Heart right ventricle (tissue), 16 donors: ENCODE data around the gene ABCD2. TPM values are rescaled to one million over a fixed set of nuclear protein-coding genes. Genes with fewer than 3 reads are reported as not detected.
A peak's percentile ranks its signal among the peaks of the same experiment; 100 is the strongest.

Source experiments
- ATAC-seq, 8 donors: fragments of 200-7000 bp; cut with Tn5 transposase; one replicate each; pipeline ENCODE4 v1.9.1; 2020; ENCODE audit warnings: mild to moderate bottlenecking in 8 of 8, moderate library complexity in 8 of 8, moderate number of reproducible peaks in 1 of 8
- DNase-seq, 2 donors: peaks; one replicate each; pipeline ENCODE4 v3.0.0-alpha.2; 2020
- H3K27ac ChIP-seq, 10 donors: fragments of 200-600 bp; sonication (generic) in 2 of 10; one replicate each; pipeline versions ENCODE4 v1.5.0 to v1.8.0; 2020 to 2022; ENCODE audit warnings: mild to moderate bottlenecking in 3 of 10
- H3K27me3 ChIP-seq, 7 donors: fragments of 200-600 bp; one replicate each; pipeline ENCODE4 v1.8.0; 2021 to 2022; ENCODE audit warnings: mild to moderate bottlenecking in 2 of 7
- H3K36me3 ChIP-seq, 9 donors: fragments of 200-600 bp; sonication (generic) in 1 of 9; one replicate each; pipeline versions ENCODE4 v1.5.0 to v1.8.0; 2020 to 2022; ENCODE audit warnings: mild to moderate bottlenecking in 2 of 9
- H3K4me1 ChIP-seq, 9 donors: fragments of 200-600 bp; sonication (generic) in 1 of 9; one replicate each; pipeline versions ENCODE4 v1.5.0 to v1.8.0; 2020 to 2022; ENCODE audit warnings: mild to moderate bottlenecking in 4 of 9
- H3K4me3 ChIP-seq, 10 donors: fragments of 200-600 bp; sonication (generic) in 2 of 10; one replicate each; pipeline versions ENCODE4 v1.5.0 to v1.8.0; 2020 to 2022; ENCODE audit warnings: mild to moderate bottlenecking in 7 of 10, moderate library complexity in 2 of 10
- H3K9me3 ChIP-seq, 11 donors: fragments of 200-600 bp in 10 of 11; sonication (generic) in 2 of 11; one replicate each; pipeline versions ENCODE4 v1.5.0 to v1.8.0; 2013 to 2022; ENCODE audit warnings: mild to moderate bottlenecking in 2 of 11, control low read depth in 1 of 11, moderate library complexity in 1 of 11
- CTCF ChIP-seq, 9 donors: fragments of 200-600 bp; sonication (generic) in 2 of 9; IDR thresholded peaks; one replicate each; pipeline versions ENCODE4 v1.5.0 to v1.8.0; 2021 to 2022; ENCODE audit warnings: antibody characterized with exemption in 9 of 9, mild to moderate bottlenecking in 5 of 9, moderate library complexity in 1 of 9
- WGBS, 2 donors: extraction: QIAGEN DNeasy Blood & Tissue Kit; methylation state at CpG; one replicate each; pipeline ENCODE4 v1.1.7; 2013; ENCODE audit warnings: inconsistent platforms in 1 of 2; 5-methylcytosine and 5-hydroxymethylcytosine counted together
- intact Hi-C, 10 donors: fragments of 100-400 bp; cut with DNase I; formaldehyde crosslinking; loops; one replicate each; pipeline versions ENCODE4 v1.11.1 to v1.14.2; 2022
- polyA plus RNA-seq, 2 donors: library from polyadenylated mRNA; stranded (reverse); fragments of 200-250 nt; gene quantifications; one replicate each; pipeline ENCODE4 v1.2.3, GENCODE V29; 2013
- total RNA-seq, 10 donors: library from RNA; stranded (reverse); fragmentation: NEBNext Ultra II Directional in 3 of 10; extraction: Animal tissue kit (Norgen Biotek cat#: 25700) in 3 of 10; gene quantifications; one replicate each; pipeline versions ENCODE4 v1.2.1 to v1.2.4, GENCODE V29; 2021 to 2023
- donor health status: Arrhythmogenic right ventricular cardiomyopathy.
- donor health status: ischemic (EF 13 %, LVEDD 7.1; RV severe dilation, severe dysfunction).
- donor health status: healthy with polysubstance abuse.
- donor health status: DM: no; HTN: yes; CAD: no.
- donor health status: DM: no; HTN: no; CAD: no.
- donor health status: ischemic (EF 25% LVEDD 6.9; RV normal size, moderate dysfunction).
- donor health status: ischemic (EF 25% LVEDD 5.7; RV mildly dilated, moderate dysfunction).
- donor health status: healthy.
- donor health status: DM: yes; HTN: yes; CAD: no.
- donor health status: Ischemic cardiomyopathy.
- donor health status: ischemic (EF 35%, LVEDD 5.7; RV mildly dilated, moderate dysfunction).
- donor health status: nonischemic (EF 11% LVEDD 7.7; RV severe dilation, severe dysfunction).
- donor health status: DM: yes; HTN: yes; CAD: no.
- donor health status: PGD.
- donor health status: ischemic (EF 29% LVEDD 5.4; RV normal size, mild dysfunction).
- donor health status: nonischemic (EF 23%, LVEDD 6.1; RV moderate dilation, normal function).

The ABCD2 gene
- total and polyA plus RNA-seq, 12 donors, result 0.32 to 10.1 (median 7.6) TPM

GRCh38 chr12:39592295-39592694, 27.3 kb downstream of the ABCD2 start:
- H3K4me1 ChIP-seq, result peaks cover 0 to 6% (median 0%) of the 10 kb centered on the region in 9 donors
- ATAC-seq (no peak), DNase-seq (no peak)
- H3K27ac ChIP-seq, result no peak overlapping the region
- no peak for TF ChIP-seq CTCF (IDR thresholded peaks at IDR 0.05)
- no peaks in the 10 kb centered on the region for H3K36me3 ChIP-seq
- no peaks in the 10 kb centered on the region for H3K9me3 ChIP-seq
- H3K4me3 ChIP-seq, result no peak overlapping the region
- intact Hi-C loops, result loop anchor here in 3 of 10 donors (5.0 to 10.0 kb wide), 2 partner anchors 95 to 103 kb away; no protein-coding TSS in a partner anchor
- no peaks in the 10 kb centered on the region for H3K27me3 ChIP-seq

- H3K27me3 ChIP-seq, result no peaks in the 10 kb centered on the region
- DNase-seq, result no peak
- intact Hi-C loops, result loop anchor here in 3 of 10 donors (5.0 to 10.0 kb wide), 3 partner anchors 104 to 516 kb away; partner anchors contain the start of gene SLC2A13 (in 1 of the 3)
- TF ChIP-seq CTCF (IDR thresholded peaks at IDR 0.05), result no peak
- no peak overlapping the region for H3K4me3 ChIP-seq
- H3K27ac ChIP-seq, result no peak overlapping the region
- no peak for ATAC-seq
- H3K4me1 ChIP-seq, result peaks cover 0 to 8% (median 0%) of the 10 kb centered on the region in 9 donors
- H3K36me3 ChIP-seq, result peaks cover 0 to 9% (median 0%) of the 10 kb centered on the region in 9 donors
- H3K9me3 ChIP-seq, result no peaks in the 10 kb centered on the region
- 63 to 70% methylated on average over 9 of the region's 9 CpGs for WGBS, 2 donors
These were observed 31.3 kb downstream of the ABCD2 start for GRCh38 chr12:39588348-39588747.

GRCh38 chr12:39587225-39587624, 32.4 kb downstream of the ABCD2 start:
- Histone ChIP-seq H3K4me3 (no peak overlapping the region), H3K27ac (no peak overlapping the region), H3K4me1 (peaks cover 0 to 8% (median 0%) of the 10 kb centered on the region in 9 donors), H3K36me3 (peaks cover 0 to 9% (median 0%) of the 10 kb centered on the region in 9 donors), H3K27me3 (no peaks in the 10 kb centered on the region), H3K9me3 (no peaks in the 10 kb centered on the region)
- peak in 7 of 9 donors; percentile 34 to 66 (median 45) for TF ChIP-seq CTCF (IDR thresholded peaks at IDR 0.05)
- intact Hi-C loops, result loop anchor here in 3 of 10 donors (5.0 to 10.0 kb wide), 3 partner anchors 105 to 518 kb away; partner anchors contain the start of gene SLC2A13 (in 1 of the 3)
- WGBS, 2 donors, result 33 to 34% methylated on average over 3 of the region's 3 CpGs
- DNase-seq (peak in 1 of 2 donors; percentile 13), ATAC-seq (peak in 5 of 8 donors; percentile 67 to 76 (median 72))

GRCh38 chr12:39586816-39587215, 32.8 kb downstream of the ABCD2 start:
- intact Hi-C loops, result loop anchor here in 3 of 10 donors (5.0 to 10.0 kb wide), 3 partner anchors 105 to 518 kb away; partner anchors contain the start of gene SLC2A13 (in 1 of the 3)
- 79 to 80% methylated on average over 1 of the region's 1 CpG for WGBS, 2 donors
- H3K9me3 ChIP-seq, result no peaks in the 10 kb centered on the region
- no peaks in the 10 kb centered on the region for H3K27me3 ChIP-seq
- H3K4me3 ChIP-seq, result no peak overlapping the region
- no peak for DNase-seq
- H3K27ac ChIP-seq, result no peak overlapping the region
- peaks cover 0 to 9% (median 0%) of the 10 kb centered on the region in 9 donors for H3K36me3 ChIP-seq
- no peak for ATAC-seq
- TF ChIP-seq CTCF (IDR thresholded peaks at IDR 0.05), result no peak
- peaks cover 0 to 8% (median 0%) of the 10 kb centered on the region in 9 donors for H3K4me1 ChIP-seq
